H9 (cell line): ENCODE data around the gene PITHD1. TPM values are rescaled to one million over a fixed set of nuclear protein-coding genes. Genes with fewer than 3 reads are reported as not detected.

ENCODE experiments used
- DNase-seq: peaks from one replicate; pipeline ENCODE4 v3.0.0-alpha.2; 2017
- H2AFZ ChIP-seq: one replicate; pipeline ENCODE4 v1.6.1; 2013; ENCODE audit warnings: mild to moderate bottlenecking, low read length, control low read depth, moderate library complexity
- H2AK5ac ChIP-seq: 2 replicates; pipeline ENCODE4 v1.6.1; 2013; ENCODE audit warnings: low read length, control low read depth, mixed read lengths; ENCODE audit not compliant: insufficient read length
- H2BK120ac ChIP-seq: one replicate; pipeline ENCODE4 v1.6.1; 2013; ENCODE audit warnings: low read depth, mild to moderate bottlenecking, low read length, control low read depth, inconsistent platforms; ENCODE audit not compliant: poor library complexity, severe bottlenecking
- H2BK12ac ChIP-seq: 2 replicates; pipeline ENCODE4 v1.6.1; 2013; ENCODE audit warnings: low read length, control low read depth, mixed read lengths, low read depth; ENCODE audit not compliant: insufficient read length
- H2BK15ac ChIP-seq: 2 replicates; pipeline ENCODE4 v1.6.1; 2013; ENCODE audit warnings: low read depth, low read length, control low read depth
- H2BK20ac ChIP-seq: one replicate; pipeline ENCODE4 v1.6.1; 2013; ENCODE audit warnings: low read depth, mild to moderate bottlenecking, low read length, control low read depth, inconsistent platforms; ENCODE audit not compliant: poor library complexity, severe bottlenecking
- H2BK5ac ChIP-seq: 2 replicates; pipeline ENCODE4 v1.6.1; 2013; ENCODE audit warnings: low read length, control low read depth, mixed read lengths; ENCODE audit not compliant: insufficient read length
- H3K14ac ChIP-seq: 2 replicates; pipeline ENCODE4 v1.6.1; 2013; ENCODE audit warnings: low read length, control low read depth; ENCODE audit not compliant: insufficient read depth
- H3K18ac ChIP-seq: 2 replicates; pipeline ENCODE4 v1.6.1; 2013; ENCODE audit warnings: low read depth, mild to moderate bottlenecking, mixed read lengths, low read length, control low read depth; ENCODE audit not compliant: insufficient read length
- H3K23ac ChIP-seq: 2 replicates; pipeline ENCODE4 v1.6.1; 2013; ENCODE audit warnings: low read length, control low read depth, mixed read lengths, low read depth; ENCODE audit not compliant: insufficient read length
- H3K23me2 ChIP-seq: 2 replicates; pipeline ENCODE4 v1.6.1; 2013; ENCODE audit warnings: low read depth, mild to moderate bottlenecking, mixed read lengths, low read length, control low read depth; ENCODE audit not compliant: insufficient read length, poor library complexity, severe bottlenecking
- H3K27ac ChIP-seq: 2 replicates; pipeline ENCODE4 v1.5.1; 2013; ENCODE audit warnings: low read length, control low read depth, mixed read lengths, low read depth; ENCODE audit not compliant: insufficient read length
- H3K27me3 ChIP-seq: 2 replicates; pipeline ENCODE4 v1.6.1; 2013; ENCODE audit warnings: low read length, control low read depth, inconsistent platforms; ENCODE audit not compliant: insufficient read depth
- H3K4ac ChIP-seq: 2 replicates; pipeline ENCODE4 v1.6.1; 2013; ENCODE audit warnings: low read depth, mild to moderate bottlenecking, control low read depth, inconsistent platforms, low read length, moderate library complexity
- H3K4me1 ChIP-seq: 2 replicates; pipeline ENCODE4 v1.6.1; 2013; ENCODE audit warnings: low read length, control low read depth, inconsistent platforms; ENCODE audit not compliant: insufficient read depth
- H3K4me2 ChIP-seq: 2 replicates; pipeline ENCODE4 v1.6.1; 2013; ENCODE audit warnings: low read length, control low read depth, mixed read lengths; ENCODE audit not compliant: insufficient read length, insufficient read depth
- H3K56ac ChIP-seq: 2 replicates; pipeline ENCODE4 v1.6.1; 2013; ENCODE audit warnings: low read depth, mild to moderate bottlenecking, mixed read lengths, low read length, control low read depth; ENCODE audit not compliant: insufficient read length
- H3K79me1 ChIP-seq: 2 replicates; pipeline ENCODE4 v1.6.1; 2013; ENCODE audit warnings: low read depth, mild to moderate bottlenecking, moderate library complexity, low read length, control low read depth, inconsistent platforms; ENCODE audit not compliant: insufficient read depth, poor library complexity, severe bottlenecking
- H3K79me2 ChIP-seq: 2 replicates; pipeline ENCODE4 v1.6.1; 2013; ENCODE audit warnings: low read length, control low read depth, inconsistent platforms; ENCODE audit not compliant: insufficient read depth
- H3K9ac ChIP-seq: 2 replicates; pipeline ENCODE4 v1.6.1; 2013; ENCODE audit warnings: low read length, control low read depth, mixed read lengths; ENCODE audit not compliant: insufficient read length; ENCODE audit errors: extremely low read depth
- H3K9me3 ChIP-seq: one replicate; pipeline ENCODE4 v1.6.1; 2013; ENCODE audit warnings: low read depth, low read length, inconsistent platforms; ENCODE audit not compliant: control insufficient read depth
- H3T11ph ChIP-seq: one replicate; pipeline ENCODE4 v1.6.1; 2013; ENCODE audit warnings: mild to moderate bottlenecking, low read length, control low read depth, inconsistent platforms
- H4K20me1 ChIP-seq: one replicate; pipeline ENCODE4 v1.6.1; 2013; ENCODE audit not compliant: control insufficient read depth, insufficient read length, insufficient read depth
- H4K5ac ChIP-seq: 2 replicates; pipeline ENCODE4 v1.6.1; 2013; ENCODE audit warnings: low read depth, mild to moderate bottlenecking, mixed read lengths, low read length, control low read depth; ENCODE audit not compliant: insufficient read length
- H4K8ac ChIP-seq: replicated peaks from 2 replicates; pipeline ENCODE4 v1.6.1; 2013; ENCODE audit warnings: low read length, control low read depth, mixed read lengths, low read depth; ENCODE audit not compliant: insufficient read length
- H4K91ac ChIP-seq: 2 replicates; pipeline ENCODE4 v1.6.1; 2013; ENCODE audit warnings: low read depth, mild to moderate bottlenecking, moderate library complexity, mixed read lengths, low read length, control low read depth; ENCODE audit not compliant: insufficient read length
- H3K27ac Mint-ChIP-seq, 3 experiments: 2 replicates in 2 of 3; 3 replicates in 1 of 3; pipeline ENCODE4 v1.8.0; 2020 to 2021; ENCODE audit warnings: mixed read lengths in 3 of 3, mild to moderate bottlenecking in 1 of 3, moderate library complexity in 1 of 3
- H3K27me3 Mint-ChIP-seq: 2 replicates; pipeline ENCODE4 v1.8.0; 2021; ENCODE audit warnings: low read depth, mild to moderate bottlenecking, moderate library complexity, mixed read lengths
- H3K36me3 Mint-ChIP-seq, 3 experiments: 2 replicates in 2 of 3; 3 replicates in 1 of 3; pipeline ENCODE4 v1.8.0; 2020 to 2021; ENCODE audit warnings: low read depth in 3 of 3, mixed read lengths in 3 of 3; ENCODE audit not compliant: insufficient read depth in 1 of 3
- H3K4me1 Mint-ChIP-seq, 2 experiments: 2 replicates each; pipeline ENCODE4 v1.8.0; 2020; ENCODE audit warnings: mixed read lengths in 2 of 2
- H3K4me3 Mint-ChIP-seq, 2 experiments: 2 replicates in 1 of 2; 3 replicates in 1 of 2; pipeline ENCODE4 v1.8.0; 2020 to 2021; ENCODE audit warnings: mild to moderate bottlenecking in 2 of 2, mixed read lengths in 2 of 2, moderate library complexity in 1 of 2
- H3K9me3 Mint-ChIP-seq, 2 experiments: 2 replicates in 1 of 2; 3 replicates in 1 of 2; pipeline ENCODE4 v1.8.0; 2020; ENCODE audit warnings: mild to moderate bottlenecking in 2 of 2, mixed read lengths in 2 of 2, moderate library complexity in 1 of 2
- CTCF ChIP-seq: fragments of 200-600 bp; sonication (generic); conservative IDR thresholded peaks from 3 replicates; pipeline ENCODE4 v1.8.0; 2021; ENCODE audit warnings: antibody characterized with exemption, mild to moderate bottlenecking
- WGBS: extraction: QIAGEN DNeasy Blood & Tissue Kit; methylation state at CpG from one replicate; pipeline ENCODE4 v1.1.7; 2013; ENCODE audit warnings: missing lambda C conversion rate, low lambda C conversion rate, mixed read lengths; ENCODE audit not compliant: insufficient read length; ENCODE audit errors: extremely low coverage; 5-methylcytosine and 5-hydroxymethylcytosine counted together
- total RNA-seq: library from RNA; stranded (reverse); gene quantifications from 2 replicates; pipeline ENCODE4 v1.2.1, GENCODE V29; 2021

Gene PITHD1
- total RNA-seq, 1 experiment from 2014 or later, result 92.0 TPM

GRCh38 chr1:23741609-23742008, 36.6 kb upstream of the PITHD1 start:
- Histone ChIP-seq H3K23me2 (peaks cover 13% of the 10 kb centered on the region), H3K79me2 (peaks cover 9% of the 10 kb centered on the region; the same call in 1 of the 2 replicates), H3K27me3 (no peaks in the 10 kb centered on the region), H3K14ac (no peak overlapping the region), H4K5ac (no peak overlapping the region), H3K9me3 (no peaks in the 10 kb centered on the region), H2BK120ac (no peak overlapping the region), H2BK15ac (no peak overlapping the region), H3K4ac (no peak overlapping the region), H2AFZ (no peak overlapping the region), H3T11ph (no peak overlapping the region), H3K4me2 (no peak overlapping the region), H3K27ac (no peak overlapping the region), H3K4me1 (no peaks in the 10 kb centered on the region), H2BK20ac (no peak overlapping the region), H3K23ac (no peak overlapping the region), H4K20me1 (no peaks in the 10 kb centered on the region), H2BK5ac (no peak overlapping the region), H3K9ac (no peak overlapping the region), H3K56ac (no peak overlapping the region), H3K79me1 (no peaks in the 10 kb centered on the region), H4K8ac (no peak overlapping the region), H3K18ac (no peak overlapping the region), H4K91ac (no peak overlapping the region), H2AK5ac (no peak overlapping the region), H2BK12ac (no peak overlapping the region)
- H3K9me3 Mint-ChIP-seq, result no peaks in the 10 kb centered on the region; a peak in 1 of 5 replicates
- peaks cover 0 to 9% (median 3%) of the 10 kb centered on the region in 3 experiments; a peak in 4 of 7 replicates for H3K36me3 Mint-ChIP-seq
- H3K27me3 Mint-ChIP-seq, result no peaks in the 10 kb centered on the region; the same call in 1 of the 2 replicates
- DNase-seq, result no peak
- TF ChIP-seq CTCF, result no peak
- peak overlapping the region in 1 of 2 experiments; percentile 15; a peak in 1 of 5 replicates for H3K4me3 Mint-ChIP-seq
- H3K27ac Mint-ChIP-seq, result no peak overlapping the region
- no CpG with 5 or more reads among the region's 5 CpGs for WGBS
- peaks cover 18 to 19% of the 10 kb centered on the region in 2 experiments for H3K4me1 Mint-ChIP-seq
